Natural killer cell (primary cell): Measurements from ENCODE around the gene INSRR. TPM values are rescaled to one million over a fixed set of nuclear protein-coding genes. Genes with fewer than 3 reads are reported as not detected.

Experiments used
- ATAC-seq, 3 donors: fragments of 150-1000 bp in 2 of 3; fragments of 200-7000 bp in 1 of 3; cut with Tn5 transposase; 1 replicate in 1 of 3; 2 replicates in 2 of 3; pipeline ENCODE4 v1.10.0; 2021; ENCODE audit warnings: mild to moderate bottlenecking in 2 of 3, moderate library complexity in 2 of 3
- DNase-seq, 2 donors: peaks; one replicate each; pipeline versions ENCODE4 v3.0.0 to v3.0.0-alpha.2; 2013 to 2021; ENCODE audit warnings: mixed read lengths in 1 of 2
- H3K27ac ChIP-seq: one replicate; pipeline ENCODE4 v1.5.1; 2013; ENCODE audit warnings: mild to moderate bottlenecking, low read length
- H3K27me3 ChIP-seq: one replicate; pipeline ENCODE4 v1.6.1; 2013; ENCODE audit warnings: low read length; ENCODE audit not compliant: control insufficient read depth, insufficient read depth
- H3K36me3 ChIP-seq: one replicate; pipeline ENCODE4 v1.6.1; 2013; ENCODE audit warnings: low read length; ENCODE audit not compliant: control insufficient read depth, insufficient read depth
- H3K4me1 ChIP-seq: one replicate; pipeline ENCODE4 v1.6.1; 2013; ENCODE audit warnings: low read length; ENCODE audit not compliant: control insufficient read depth, insufficient read depth
- H3K4me3 ChIP-seq: one replicate; pipeline ENCODE4 v1.5.1; 2013; ENCODE audit warnings: low read length
- H3K9me3 ChIP-seq: one replicate; pipeline ENCODE4 v1.6.1; 2013; ENCODE audit warnings: low read length; ENCODE audit not compliant: control insufficient read depth, insufficient read depth
- H3K27ac Mint-ChIP-seq, 2 donors: one replicate each; pipeline ENCODE4 v1.8.0; 2022; ENCODE audit warnings: mild to moderate bottlenecking in 2 of 2, mixed read lengths in 2 of 2, moderate library complexity in 1 of 2
- H3K27me3 Mint-ChIP-seq, 2 donors: one replicate each; pipeline ENCODE4 v1.8.0; 2022; ENCODE audit warnings: low read depth in 2 of 2, mixed read lengths in 2 of 2
- H3K36me3 Mint-ChIP-seq: one replicate; pipeline ENCODE4 v1.8.0; 2022; ENCODE audit warnings: mixed read lengths
- H3K4me1 Mint-ChIP-seq, 2 donors: one replicate each; pipeline ENCODE4 v1.8.0; 2022; ENCODE audit warnings: mixed read lengths in 2 of 2
- H3K4me3 Mint-ChIP-seq: one replicate; pipeline ENCODE4 v1.8.0; 2022; ENCODE audit warnings: mild to moderate bottlenecking, moderate library complexity, mixed read lengths
- H3K9me3 Mint-ChIP-seq, 2 donors: one replicate each; pipeline ENCODE4 v1.8.0; 2022; ENCODE audit warnings: mixed read lengths in 2 of 2
- WGBS: methylation state at CpG from one replicate; pipeline ENCODE4 v1.1.7; 2013; ENCODE audit warnings: missing lambda C conversion rate; ENCODE audit not compliant: insufficient coverage; 5-methylcytosine and 5-hydroxymethylcytosine counted together
- intact Hi-C: fragments of 100-400 bp; cut with micrococcal nuclease; formaldehyde crosslinking; loops from one replicate; pipeline ENCODE4 v1.14.2; 2022
- total RNA-seq, 4 donors: library from RNA; stranded (reverse); fragments of 120-200 nt in 1 of 4; gene quantifications; one replicate each; pipeline versions ENCODE4 v1.2.3 to v1.2.4, GENCODE V29; 2013 to 2022
- TF ChIP-seq, protein P1 (sequence below): fragments of 200-600 bp; IDR thresholded peaks from one replicate; pipeline ENCODE4 v1.8.0; 2022; ENCODE audit warnings: antibody characterized with exemption

The INSRR gene
- total RNA-seq, 3 donors from 2014 or later (not counting 1 experiment from before 2014, with no cell fraction given), result 0.10 to 0.18 (median 0.14) TPM

DNA sequence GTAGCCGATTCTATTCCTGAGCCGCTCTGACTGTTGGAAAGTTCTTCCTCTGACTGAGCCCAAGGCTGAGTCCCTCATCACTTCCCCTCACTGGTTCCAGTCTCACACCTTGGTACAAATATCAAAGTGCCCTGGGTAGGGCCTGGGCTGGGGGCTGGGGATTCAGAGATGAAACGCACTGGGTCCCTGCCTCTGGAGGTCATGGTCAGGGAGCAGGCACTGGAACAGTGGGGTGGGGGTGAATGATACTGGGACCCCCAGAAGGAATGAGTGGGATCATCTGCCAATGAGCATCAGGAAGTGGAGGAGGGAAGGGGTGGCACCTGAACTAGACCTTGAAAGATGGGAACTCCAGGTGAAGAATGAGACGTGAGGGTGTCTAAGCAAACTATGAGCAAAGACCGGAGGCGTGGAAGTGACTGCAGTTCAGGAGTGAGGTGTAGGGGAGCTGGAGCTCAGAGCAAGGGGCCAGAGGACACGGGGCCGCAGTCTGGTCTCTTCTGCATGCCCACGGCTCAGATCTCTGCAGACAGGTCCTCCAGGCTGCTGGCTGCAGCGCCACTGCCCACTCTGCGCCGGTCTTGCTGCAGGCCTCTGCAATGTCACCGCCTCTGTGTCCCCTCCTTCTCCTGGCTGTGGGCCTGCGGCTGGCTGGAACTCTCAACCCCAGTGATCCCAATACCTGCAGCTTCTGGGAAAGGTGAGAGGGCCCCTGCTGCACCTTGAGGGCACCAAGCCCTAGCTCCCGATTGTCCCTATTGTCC lies 44.6 kb upstream of the INSRR start:
- Histone ChIP-seq H3K27me3 (no peaks in the 10 kb centered on the region), H3K36me3 (no peaks in the 10 kb centered on the region), H3K4me1 (peaks cover 3% of the 10 kb centered on the region), H3K9me3 (no peaks in the 10 kb centered on the region), H3K27ac (no peak overlapping the region), H3K4me3 (no peak overlapping the region)
- Mint-ChIP-seq H3K27ac (no peak overlapping the region), H3K27me3 (peaks cover 0 to 14% of the 10 kb centered on the region in 2 donors), H3K4me1 (peaks cover 0 to 3% of the 10 kb centered on the region in 2 donors), H3K4me3 (no peak overlapping the region), H3K36me3 (no peaks in the 10 kb centered on the region), H3K9me3 (no peaks in the 10 kb centered on the region)
- WGBS, result 87% methylated on average over 15 of the region's 15 CpGs
- TF ChIP-seq, protein P1, sequence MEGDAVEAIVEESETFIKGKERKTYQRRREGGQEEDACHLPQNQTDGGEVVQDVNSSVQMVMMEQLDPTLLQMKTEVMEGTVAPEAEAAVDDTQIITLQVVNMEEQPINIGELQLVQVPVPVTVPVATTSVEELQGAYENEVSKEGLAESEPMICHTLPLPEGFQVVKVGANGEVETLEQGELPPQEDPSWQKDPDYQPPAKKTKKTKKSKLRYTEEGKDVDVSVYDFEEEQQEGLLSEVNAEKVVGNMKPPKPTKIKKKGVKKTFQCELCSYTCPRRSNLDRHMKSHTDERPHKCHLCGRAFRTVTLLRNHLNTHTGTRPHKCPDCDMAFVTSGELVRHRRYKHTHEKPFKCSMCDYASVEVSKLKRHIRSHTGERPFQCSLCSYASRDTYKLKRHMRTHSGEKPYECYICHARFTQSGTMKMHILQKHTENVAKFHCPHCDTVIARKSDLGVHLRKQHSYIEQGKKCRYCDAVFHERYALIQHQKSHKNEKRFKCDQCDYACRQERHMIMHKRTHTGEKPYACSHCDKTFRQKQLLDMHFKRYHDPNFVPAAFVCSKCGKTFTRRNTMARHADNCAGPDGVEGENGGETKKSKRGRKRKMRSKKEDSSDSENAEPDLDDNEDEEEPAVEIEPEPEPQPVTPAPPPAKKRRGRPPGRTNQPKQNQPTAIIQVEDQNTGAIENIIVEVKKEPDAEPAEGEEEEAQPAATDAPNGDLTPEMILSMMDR, result no peak
- DNase-seq, result no peak
- ATAC-seq, result no peak
- intact Hi-C loops, result no loop called here

GRCh38 chr1:156901966-156902915 lies 43.3 kb upstream of the INSRR start:
- H3K27ac Mint-ChIP-seq, result no peak overlapping the region
- no peaks in the 10 kb centered on the region for H3K9me3 ChIP-seq
- H3K4me3 ChIP-seq, result no peak overlapping the region
- no peaks in the 10 kb centered on the region for H3K36me3 Mint-ChIP-seq
- no peaks in the 10 kb centered on the region for H3K36me3 ChIP-seq
- ATAC-seq, result no peak
- DNase-seq, result no peak
- TF ChIP-seq, protein P1, result no peak
- no peak overlapping the region for H3K4me3 Mint-ChIP-seq
- peaks cover 0 to 20% of the 10 kb centered on the region in 2 donors for H3K27me3 Mint-ChIP-seq
- H3K4me1 Mint-ChIP-seq, result peaks cover 5 to 12% of the 10 kb centered on the region in 2 donors
- intact Hi-C loops, result no loop called here
- no peaks in the 10 kb centered on the region for H3K27me3 ChIP-seq
- no peaks in the 10 kb centered on the region for H3K9me3 Mint-ChIP-seq
- 92% methylated on average over 22 of the region's 23 CpGs for whole genome bisulfite sequencing
- no peaks in the 10 kb centered on the region for H3K4me1 ChIP-seq
- H3K27ac ChIP-seq, result no peak overlapping the region

GRCh38 chr1:156901590-156901900 lies 42.6 kb upstream of the INSRR start:
- H3K27ac ChIP-seq, result no peak overlapping the region
- peaks cover 5 to 12% of the 10 kb centered on the region in 2 donors for H3K4me1 Mint-ChIP-seq

More at GRCh38 chr1:156901590-156901900, 42.6 kb upstream of the INSRR start:
- Histone ChIP-seq H3K27me3 (no peaks in the 10 kb centered on the region), H3K9me3 (no peaks in the 10 kb centered on the region), H3K36me3 (no peaks in the 10 kb centered on the region), H3K4me3 (no peak overlapping the region), H3K4me1 (no peaks in the 10 kb centered on the region)
- Mint-ChIP-seq H3K36me3 (no peaks in the 10 kb centered on the region), H3K27me3 (peaks cover 0 to 20% of the 10 kb centered on the region in 2 donors), H3K27ac (no peak overlapping the region), H3K4me3 (no peak overlapping the region), H3K9me3 (no peaks in the 10 kb centered on the region)
- intact Hi-C loops, result no loop called here
- ATAC-seq (no peak), DNase-seq (no peak)
- 83% methylated on average over 4 of the region's 4 CpGs for WGBS
- TF ChIP-seq, protein P1, result no peak
